ENCODE measurements around the gene OPCML.

OPCML gene

GRCh38 chr11:133541021-133541719, 8.9 kb upstream of the OPCML start:
- no peak for DNase-seq (ENCODE audit: low read depth)

DNA sequence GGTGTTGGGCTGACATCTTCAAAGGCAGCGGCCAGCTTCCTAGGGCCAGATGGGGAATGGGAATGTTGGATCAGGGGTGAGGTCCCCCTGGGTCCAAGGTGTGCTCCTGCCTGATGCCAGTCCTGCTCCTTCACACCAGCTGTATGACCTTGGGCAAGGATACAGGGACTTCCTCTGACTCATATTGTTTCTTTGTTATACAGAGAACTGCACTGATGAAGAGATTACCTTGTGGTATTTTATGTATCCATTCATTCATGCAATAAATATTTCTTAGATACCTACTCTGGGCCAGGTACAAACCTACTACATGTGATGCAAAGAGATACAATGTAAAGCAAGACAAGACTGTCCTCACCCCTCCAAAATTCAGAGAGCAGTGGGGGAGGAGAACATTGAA, 3.9 kb upstream of the OPCML start:
- DNase-seq (ENCODE audit: low read depth): no peak

DNA sequence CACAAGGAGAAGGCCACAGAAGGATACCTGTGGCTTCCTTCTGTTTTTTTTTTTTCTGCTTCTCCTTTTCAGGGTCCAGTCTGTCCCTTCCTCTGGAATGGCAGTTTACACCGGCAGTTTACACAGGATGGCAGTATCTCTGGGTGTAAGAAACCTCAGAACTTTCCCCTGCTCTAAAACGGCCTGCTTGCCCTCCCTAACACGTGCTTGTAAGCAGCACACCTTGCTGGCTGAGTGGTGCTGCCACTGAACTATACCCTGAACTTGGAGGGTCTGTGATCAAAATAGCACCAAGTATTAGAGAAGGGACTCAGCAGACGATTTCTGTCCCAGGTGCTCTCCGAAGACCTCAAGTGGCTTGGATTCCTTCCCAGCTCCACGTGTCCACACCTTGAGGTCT, 904 bp upstream of the OPCML start:
- DNase-seq (ENCODE audit: low read depth): no peak

DNA sequence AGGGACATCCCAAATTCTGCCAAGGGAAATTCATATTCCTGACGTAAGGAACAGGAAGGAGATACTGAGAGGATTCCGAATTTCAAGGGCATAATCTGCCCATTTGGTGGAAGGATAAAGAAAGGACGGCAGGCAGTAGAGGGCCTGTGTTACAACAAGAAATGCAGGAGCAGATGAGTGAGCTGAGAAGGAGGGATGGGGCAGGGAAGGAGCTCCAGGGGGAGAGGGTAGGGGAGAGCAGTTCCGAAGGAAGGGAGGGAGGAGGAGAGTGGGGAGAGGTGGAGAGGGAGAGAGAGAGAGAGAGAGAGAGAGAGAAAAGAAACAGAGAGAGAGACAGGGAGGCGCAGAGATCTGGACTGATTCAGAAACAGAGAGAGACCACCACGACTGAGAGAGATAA, 843 bp downstream of the OPCML start:
- DNase-seq (ENCODE audit: low read depth): no peak

GRCh38 chr11:133530501-133530835, 1.8 kb downstream of the OPCML start:
- DNase-seq (ENCODE audit: low read depth): no peak

- no peak for DNase-seq (ENCODE audit: low read depth)
Measured at GRCh38 chr11:133529807-133530500, 2.3 kb downstream of the OPCML start.

DNA sequence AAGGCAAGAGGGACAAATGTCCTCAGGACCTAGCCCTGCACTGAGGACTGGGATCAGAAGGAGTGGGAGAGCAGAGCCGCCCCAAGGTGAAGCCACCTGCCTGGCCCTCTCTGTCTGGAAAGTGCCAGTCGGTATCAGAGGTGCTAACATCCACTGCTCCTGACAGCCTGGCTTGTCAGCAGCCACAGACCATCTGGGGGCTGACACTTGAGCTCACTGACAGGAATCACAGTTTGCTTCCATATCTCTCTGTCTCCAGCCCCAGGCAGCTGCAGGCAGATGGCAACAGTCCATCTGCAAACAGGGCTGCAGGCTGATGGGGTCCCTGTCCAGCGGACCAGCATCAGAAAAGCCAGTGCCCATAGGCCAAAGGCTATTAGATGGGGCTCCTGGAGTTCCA, 5.5 kb downstream of the OPCML start:
- no peak for DNase-seq (ENCODE audit: low read depth)

DNA sequence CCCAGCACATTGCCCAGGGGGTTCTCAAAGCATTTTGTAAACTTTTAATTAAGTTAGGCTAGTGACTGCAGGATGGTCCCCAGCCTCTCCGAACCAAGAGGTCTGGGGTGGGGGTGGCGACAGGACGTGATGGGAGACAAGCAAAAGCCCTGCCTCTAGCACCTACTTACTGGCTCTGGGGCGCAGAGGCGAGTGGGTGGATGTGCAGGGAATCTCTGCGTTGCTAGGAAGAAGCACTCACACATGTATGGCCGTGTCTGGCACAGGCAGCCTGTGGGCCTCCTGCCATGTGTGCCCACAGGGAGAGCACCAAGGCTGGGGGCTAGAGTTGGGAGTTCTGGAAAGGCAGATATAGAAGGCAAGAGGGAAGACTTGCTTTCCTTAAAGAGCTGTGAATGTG, 6.3 kb downstream of the OPCML start:
- DNase-seq (ENCODE audit: low read depth): no peak

GRCh38 chr11:133524488-133524887, 7.8 kb downstream of the OPCML start:
- no peak for DNase-seq (ENCODE audit: low read depth)

- no peak for DNase-seq (ENCODE audit: low read depth)
Measured at GRCh38 chr11:133522344-133522743, 10.0 kb downstream of the OPCML start.

- no peak for DNase-seq (ENCODE audit: low read depth)
Measured at GRCh38 chr11:133521502-133521901, 10.8 kb downstream of the OPCML start.

DNA sequence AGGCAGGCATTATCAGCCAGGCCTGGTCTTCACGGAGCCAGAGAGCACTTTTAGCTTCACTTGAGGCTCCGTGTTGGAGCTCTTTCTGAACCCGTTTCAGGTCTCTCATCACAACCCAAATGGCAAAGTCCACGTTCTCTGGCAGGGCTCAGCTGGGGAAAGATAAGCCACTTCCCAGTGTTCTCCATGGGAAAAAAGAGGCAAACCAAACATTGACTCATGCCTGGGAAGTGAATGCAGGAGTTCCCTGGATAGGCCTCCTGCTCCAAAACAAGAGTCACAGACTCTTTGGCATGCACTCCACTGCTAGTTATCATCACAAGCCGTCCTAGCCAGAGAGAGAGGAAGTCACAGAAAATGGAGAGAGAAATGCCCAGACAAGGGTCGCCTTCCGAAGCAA, 11.6 kb downstream of the OPCML start:
- no peak for DNase-seq (ENCODE audit: low read depth)

- DNase-seq (ENCODE audit: low read depth): no peak
Measured at GRCh38 chr11:133519560-133519959, 12.7 kb downstream of the OPCML start.

DNA sequence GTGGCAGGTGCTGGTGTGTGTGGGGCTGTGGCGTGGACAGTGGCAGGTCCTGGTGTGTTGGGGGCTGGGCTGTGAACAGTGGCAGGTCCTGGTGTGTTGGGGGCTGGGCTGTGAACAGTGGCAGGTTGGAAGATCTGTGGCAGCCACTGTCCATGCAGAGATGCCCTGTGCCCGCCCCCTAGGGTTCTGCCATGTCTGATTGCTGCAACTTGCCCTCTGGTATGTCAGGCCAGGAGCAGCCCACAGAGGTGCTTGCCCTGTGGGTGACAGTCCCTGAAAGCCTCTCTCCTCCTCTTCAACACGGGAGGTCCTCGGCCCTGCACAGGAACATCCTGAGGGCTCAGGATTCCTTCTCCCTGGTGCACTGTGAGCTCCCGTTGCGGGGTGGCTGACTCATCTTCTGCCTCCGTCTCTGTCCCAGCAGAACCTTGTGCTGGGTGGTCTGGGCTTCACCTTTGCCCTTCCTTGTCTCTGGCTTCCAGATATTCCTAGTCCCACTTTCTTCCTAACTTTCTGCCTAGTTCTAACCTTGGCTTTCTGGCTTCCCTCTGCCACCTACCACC, 13.5 kb downstream of the OPCML start:
- DNase-seq (ENCODE audit: low read depth): no peak

GRCh38 chr11:133516845-133517244, 15.5 kb downstream of the OPCML start:
- no peak for DNase-seq (ENCODE audit: low read depth)

GRCh38 chr11:133515107-133515506, 17.2 kb downstream of the OPCML start:
- DNase-seq (ENCODE audit: low read depth): no peak

DNA sequence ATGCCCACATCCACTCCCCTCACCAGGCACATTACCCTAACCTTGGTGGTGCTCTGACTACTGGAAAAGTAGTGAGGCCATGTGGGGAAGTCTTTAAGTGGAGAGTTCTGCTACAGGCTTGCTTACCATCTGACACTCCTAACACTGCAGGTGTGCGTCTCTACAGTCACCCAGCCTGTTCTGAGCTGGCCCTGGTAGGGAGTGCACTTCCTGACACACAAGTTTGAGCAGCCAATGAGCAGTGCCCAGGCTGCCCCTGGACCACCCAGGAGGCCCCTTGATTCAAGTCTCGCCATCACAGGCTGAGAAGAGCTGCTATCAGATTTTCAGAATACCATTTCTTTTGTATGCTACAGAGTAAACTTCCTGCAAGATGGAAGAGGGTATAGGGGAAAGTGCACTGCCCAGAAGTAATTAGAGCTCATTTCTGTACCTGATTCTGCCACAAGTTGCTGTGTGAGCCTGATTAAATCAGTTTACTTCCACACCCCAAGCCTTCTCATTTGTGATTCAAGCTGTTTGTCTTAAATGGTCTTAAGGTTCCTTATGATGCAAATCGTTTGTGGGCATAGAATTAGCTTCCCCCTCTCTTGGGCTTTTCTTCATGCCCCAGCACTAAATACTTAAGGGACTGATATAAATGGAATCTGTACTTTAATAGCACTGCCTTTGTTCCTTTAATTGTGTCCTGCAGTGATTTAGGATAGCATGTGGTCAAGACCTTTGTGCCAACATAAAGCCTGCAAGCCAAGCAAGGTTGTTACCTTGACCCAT, 22.2 kb downstream of the OPCML start:
- DNase-seq (ENCODE audit: low read depth): no peak

DNA sequence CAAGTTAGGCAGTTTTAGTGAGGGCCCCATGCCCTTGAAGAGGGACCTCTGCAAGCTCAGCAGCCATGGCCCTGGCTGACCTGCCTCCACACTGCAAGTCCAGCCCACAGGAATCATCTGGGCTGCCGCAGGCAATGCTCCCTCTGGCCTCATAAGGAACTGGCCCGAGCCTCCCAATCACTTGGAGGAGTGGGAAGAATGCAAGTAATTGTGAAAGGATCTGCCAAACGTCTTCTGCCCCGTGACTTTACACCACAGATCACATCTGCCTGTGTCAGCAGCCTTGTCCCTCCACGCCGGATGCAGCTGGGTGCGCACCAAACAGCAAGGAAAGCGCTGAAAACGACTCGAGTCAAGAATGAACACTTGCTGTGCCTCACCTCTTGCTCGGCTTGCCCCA, 23.8 kb downstream of the OPCML start:
- no peak for DNase-seq (ENCODE audit: low read depth)

DNA sequence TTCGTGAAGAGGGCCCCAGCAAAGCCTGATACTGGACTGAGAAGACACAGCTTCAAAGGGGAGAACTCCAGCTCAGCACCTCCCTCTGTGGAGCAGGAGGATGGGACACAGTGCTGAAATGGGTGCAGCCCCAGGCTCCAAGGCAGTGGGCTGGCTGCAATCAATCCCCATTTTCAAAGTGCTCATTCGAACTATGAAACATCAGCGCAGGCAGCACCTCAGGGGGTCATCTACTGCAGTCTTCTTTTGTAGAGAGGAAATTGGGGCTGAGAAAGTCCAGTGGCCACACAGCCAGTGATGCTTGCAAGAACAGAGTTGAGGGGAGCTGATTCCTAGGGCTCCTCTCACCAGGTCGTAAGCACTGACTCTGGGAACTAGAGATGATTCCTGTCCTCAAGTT, 25.1 kb downstream of the OPCML start:
- no peak for DNase-seq (ENCODE audit: low read depth)

- DNase-seq (ENCODE audit: low read depth): no peak
Measured at GRCh38 chr11:133506551-133507094, 25.7 kb downstream of the OPCML start.

- DNase-seq (ENCODE audit: low read depth): no peak
Measured at GRCh38 chr11:133506023-133506422, 26.3 kb downstream of the OPCML start.

- no peak for DNase-seq (ENCODE audit: low read depth)
Measured at GRCh38 chr11:133504906-133505305, 27.4 kb downstream of the OPCML start.

- DNase-seq (ENCODE audit: low read depth): no peak
Measured at GRCh38 chr11:133503776-133504175, 28.5 kb downstream of the OPCML start.

Data from stimulated activated CD8-positive, alpha-beta memory T cell treated with anti-CD3 and anti-CD28 coated beads, Interleukin-15, amount 100 ng/mL, for 1 hour (primary cell).